NCI-H69 (cell line): Measurements from ENCODE around the gene CGREF1.
"Not testable (repeated sequence)": the region's sequence is repeated elsewhere in the genome, so short reads cannot be mapped to it uniquely, and the experiment has no call there.

ENCODE experiments used
- DNase-seq: peaks from one replicate; lab custom pipeline; 2025; lab: John Stamatoyannopoulos, UW

The CGREF1 gene

GRCh38 chr2:27137322-27137935, 18.5 kb upstream of the CGREF1 start:
- DNase-seq, result no peak

DNA sequence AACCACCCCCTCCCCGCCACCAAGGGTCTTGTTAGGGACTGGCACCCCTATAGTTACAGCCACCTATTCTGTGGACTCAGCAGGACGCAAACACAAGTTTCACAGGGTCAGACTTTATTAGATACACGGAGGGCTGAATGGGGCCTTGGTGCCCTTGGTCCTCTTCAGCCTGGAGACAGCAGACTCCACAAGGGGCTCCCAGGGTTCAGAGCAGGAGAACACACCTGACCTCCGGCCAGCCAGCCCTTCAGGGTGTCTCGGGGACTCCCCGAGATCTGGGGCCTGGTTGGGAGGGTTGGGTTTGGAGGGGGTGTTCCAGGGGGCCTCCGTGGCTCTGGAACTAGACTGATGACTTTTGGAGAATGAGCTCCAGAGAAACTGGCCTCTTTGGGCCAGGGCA, 17.8 kb upstream of the CGREF1 start:
- no peak for DNase-seq

DNA sequence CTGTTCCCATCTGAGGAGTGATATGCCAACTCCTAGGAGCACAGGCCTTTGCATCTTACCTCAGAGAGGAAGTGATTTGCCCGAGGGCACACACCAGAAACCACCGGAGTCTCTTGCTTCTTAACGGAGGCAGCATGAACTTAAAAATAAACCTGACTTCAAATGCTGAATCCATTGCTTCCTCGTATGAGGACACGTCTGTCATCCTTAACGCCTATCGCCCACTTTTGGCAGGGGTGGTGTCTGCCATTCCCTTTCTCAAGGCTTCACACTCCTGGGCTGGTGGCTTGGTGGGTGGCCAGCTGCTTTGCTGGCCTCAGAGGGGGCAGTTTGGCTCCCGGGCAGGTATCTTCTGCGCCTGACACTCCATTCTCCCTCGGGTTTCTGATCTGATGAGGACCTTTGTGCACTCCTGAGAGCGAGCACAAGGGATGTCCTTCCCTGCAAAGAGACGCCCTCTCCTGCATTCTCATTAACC, 16.6 kb upstream of the CGREF1 start:
- DNase-seq, result no peak

DNA sequence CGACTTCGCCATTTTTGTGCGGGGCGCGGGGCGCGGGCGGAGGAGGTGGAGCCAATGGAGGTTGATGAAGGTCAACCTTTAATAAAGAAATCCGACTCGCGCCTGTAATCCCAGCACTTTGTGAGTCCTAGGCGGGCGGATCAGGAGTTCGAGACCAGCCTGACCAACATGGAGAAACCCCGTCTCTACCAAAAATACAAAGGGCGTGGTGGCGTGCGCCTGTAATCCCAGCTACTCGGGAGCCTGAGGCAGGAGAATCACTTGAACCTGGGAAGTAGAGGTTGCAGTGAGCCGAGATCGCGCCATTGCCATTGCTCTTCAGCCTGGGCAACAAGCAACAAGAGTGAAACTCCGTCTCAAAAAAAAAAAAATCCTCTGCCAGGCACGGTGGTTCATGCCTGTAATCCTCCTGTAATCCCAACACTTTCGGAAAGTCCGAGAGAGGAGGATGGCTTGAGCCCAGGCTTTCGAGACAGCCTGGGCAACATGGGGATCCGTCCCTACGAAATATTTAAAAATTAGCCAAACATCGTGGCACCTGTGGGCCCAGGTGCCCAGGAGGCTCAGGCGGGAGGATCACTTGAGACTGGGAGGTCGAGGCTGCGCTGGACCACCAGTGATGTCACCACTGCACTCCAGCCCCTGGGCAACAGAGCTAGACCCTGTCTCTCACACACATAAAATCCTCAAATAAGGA, 16.0 kb upstream of the CGREF1 start:
- no peak for DNase-seq

DNA sequence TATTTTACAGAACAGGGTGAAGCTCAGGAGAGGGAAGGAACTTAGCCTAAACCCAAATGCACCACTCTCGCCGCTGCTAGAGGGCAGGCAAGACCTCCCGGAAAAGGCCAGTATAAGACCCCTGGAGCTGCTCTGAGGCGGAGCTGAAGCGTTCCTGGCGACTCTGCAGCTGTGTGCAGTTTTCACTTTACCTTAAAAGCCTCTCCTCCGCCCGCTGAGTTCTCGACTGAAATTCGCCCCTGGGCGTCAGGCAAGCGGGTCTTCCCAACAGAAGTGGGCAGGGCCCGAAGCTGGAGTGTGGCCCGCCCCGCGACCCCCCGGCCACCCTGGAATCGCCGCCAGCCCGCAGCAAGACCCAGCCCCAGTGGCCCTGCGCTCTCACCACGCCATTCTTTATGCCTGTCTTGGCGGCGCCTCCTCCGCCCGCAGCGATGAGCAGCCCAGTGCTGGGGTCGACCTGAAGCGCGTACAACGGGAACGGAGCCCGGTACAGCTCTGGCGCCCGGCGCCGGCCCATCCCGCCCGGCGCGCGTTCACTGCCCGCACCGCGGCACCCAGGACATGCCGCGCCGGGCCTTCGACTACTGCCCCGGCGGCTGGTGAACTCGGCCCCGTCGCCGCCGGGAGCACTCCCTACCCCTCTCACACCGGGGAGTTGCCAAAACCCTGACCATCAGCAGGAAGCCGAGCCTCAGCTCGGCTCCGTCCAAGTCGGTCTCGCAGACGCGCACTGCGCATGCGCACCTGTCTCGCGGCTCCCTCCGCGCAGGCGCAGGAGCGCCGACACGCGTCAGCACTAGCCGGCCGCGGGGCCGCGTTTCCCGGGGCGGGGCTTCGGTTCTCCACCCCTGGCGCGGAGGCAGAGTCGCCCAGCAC, 15.2 kb upstream of the CGREF1 start, which contains the start of gene PREB:
Gene PREB (minus strand): TSS at position 732 of the 876 bp plus-strand sequence. CDS start 215 bp downstream, at position 517.
- peak; percentile 93 for DNase-seq

DNA sequence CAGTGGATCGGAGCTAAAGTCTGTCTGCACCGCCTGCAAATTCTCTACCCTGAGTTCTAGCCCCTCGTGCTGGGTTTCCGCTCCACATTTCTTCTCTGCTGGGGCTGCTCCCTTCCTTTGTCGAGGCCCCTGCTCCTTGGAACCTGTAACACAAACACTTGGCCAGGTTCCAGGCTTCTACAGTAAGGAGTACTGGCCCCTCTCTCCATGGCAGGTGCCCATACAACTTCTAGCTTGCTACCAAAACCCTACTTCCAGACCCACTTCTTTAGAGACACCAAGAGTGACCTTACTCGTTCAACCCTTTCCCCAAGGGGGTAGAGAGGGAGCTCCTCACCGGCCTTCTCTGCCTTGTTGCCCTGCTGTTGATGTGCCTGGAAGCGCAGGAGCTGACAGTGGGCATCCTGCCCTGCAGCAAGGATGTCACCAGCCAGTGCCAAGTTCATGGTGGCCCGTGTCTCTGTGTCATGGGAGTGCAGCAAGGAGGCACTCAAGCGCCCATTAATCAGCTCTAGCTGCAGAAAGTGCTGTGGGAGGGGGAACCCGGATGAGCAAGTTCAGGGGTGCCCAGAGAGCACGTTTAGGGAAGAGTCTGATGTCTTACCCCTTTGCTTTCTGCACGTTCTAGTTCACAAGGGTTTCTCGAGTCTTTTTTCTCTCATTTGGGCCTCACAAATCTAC, 14.4 kb upstream of the CGREF1 start:
- no peak for DNase-seq

- DNase-seq, result no peak
Observed at GRCh38 chr2:27131429-27131828, 12.5 kb upstream of the CGREF1 start.

GRCh38 chr2:27130396-27130795, 11.5 kb upstream of the CGREF1 start:
- DNase-seq, result no peak

GRCh38 chr2:27128668-27129571, 10.0 kb upstream of the CGREF1 start:
- DNase-seq, result no peak

DNA sequence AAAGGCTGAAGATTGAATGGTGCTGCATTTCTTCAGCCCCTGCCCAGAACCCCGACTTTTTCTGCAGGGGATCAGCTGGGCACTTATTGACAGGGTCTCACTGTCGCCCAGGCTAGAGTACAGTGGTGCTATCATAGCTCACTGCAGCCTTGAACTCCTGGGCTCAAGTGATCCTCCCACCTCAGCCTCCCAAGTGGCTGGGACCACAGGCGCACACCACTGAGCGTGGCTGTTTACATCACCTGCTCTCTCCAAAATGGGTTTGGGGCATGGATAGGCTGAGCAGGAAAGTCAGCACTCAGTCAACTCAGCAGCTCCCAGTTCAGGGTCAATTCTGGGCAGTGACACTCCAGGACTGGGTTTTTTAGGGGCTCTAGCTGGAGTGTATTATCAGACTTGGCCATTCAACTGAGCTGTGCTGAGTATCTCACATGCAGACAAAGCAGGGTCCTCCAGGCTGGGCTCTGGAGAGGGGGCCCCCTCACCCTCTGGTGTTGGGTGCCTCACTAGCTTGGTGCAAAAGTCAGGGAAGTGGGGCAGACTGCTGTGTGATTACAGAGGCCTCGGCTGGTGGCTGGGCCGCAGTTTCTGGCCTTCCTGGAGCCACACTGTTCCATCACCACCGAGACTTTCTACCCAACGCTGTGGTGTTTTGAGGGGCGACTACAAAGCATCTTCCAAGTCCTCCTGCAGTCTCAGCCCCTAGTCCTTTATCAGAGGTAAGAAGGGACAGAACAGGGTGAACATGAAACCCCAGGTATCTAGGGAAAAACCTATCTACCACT, 9.1 kb upstream of the CGREF1 start:
- no peak for DNase-seq

DNA sequence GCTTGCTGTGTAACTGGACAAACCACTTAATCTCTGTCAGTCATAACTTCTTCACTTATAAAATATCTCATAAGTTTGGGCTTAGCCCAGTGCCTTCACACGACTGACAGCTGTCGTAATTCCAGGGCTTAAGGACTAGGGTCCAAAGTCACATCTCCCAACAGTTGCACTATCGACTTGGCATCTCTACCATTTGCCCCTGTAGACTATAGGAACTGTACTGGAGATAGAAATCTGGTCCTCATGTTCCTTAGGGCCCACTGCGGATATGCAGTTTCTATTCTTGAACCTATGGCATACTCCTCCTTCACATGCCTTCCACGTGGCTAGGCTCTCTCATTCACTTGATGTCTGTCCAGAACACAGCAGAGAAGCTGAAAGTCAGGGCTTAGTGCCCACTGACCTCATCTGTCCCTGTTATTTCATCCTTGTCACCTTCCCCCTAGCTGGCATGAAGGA, 7.4 kb upstream of the CGREF1 start:
- DNase-seq, result no peak

DNA sequence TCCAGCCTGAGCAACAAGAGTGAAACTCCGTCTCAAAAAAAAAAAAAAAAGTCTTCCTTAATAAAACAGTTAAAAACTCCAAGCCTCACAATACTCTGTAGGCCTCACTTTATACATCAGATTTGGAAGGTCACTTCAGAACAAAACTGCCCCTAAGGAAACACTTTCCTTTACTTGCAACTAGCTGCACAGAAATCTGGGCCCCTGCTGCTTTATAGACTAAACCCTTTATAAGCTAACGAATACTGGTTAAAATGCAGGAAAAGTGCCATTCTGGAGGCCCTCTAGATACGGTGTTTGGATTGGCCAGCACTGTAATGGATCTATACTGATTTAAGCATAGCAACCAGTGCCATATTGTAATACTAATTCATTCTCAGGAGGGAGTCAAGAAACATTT, 6.2 kb upstream of the CGREF1 start:
- no peak for DNase-seq

DNA sequence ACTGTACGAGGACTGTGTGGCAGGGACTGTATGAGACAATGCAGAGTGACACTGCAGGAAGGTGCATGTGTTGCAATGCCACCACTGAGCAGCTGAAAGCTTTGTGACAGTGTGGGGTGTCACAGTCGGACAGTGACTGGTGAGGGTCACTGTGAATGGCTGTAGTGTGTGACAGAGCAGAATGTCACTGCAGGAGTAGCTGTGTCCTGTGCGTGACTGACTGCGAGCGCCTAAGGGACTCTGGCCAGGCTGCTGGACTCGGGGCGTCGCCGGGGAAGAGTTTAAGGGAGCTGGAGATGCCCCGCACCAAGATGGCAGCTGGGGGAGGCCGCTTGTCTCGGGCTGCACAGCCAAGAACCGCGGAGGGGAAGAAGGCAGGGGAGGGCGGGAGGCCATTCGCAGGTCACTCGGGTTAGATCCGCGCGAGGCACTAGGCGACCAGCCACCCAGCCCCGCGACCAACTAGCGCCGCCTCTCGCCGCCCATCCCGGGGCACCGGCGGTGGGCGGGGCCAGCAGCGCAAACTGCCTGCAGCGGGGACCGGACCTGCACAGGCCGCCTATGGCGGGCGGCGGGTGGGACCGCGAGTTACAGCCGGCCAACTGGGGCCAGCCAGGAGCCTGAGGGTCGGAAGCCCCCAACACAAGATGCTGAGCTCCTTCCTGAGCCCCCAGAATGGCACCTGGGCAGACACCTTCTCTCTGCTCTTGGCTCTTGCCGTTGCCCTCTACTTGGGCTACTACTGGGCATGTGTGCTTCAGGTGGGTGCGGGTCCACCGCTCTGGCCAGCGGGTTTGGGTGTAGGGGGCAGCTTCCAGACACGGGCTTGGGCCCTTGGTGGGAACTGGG, 4.6 kb upstream of the CGREF1 start, which contains the start of gene ABHD1:
Gene ABHD1 (plus strand): TSS at position 514 of the 849 bp plus-strand sequence. CDS start 134 bp downstream, at position 648.
- DNase-seq, result peak; percentile 40

- DNase-seq, result no peak
Observed at GRCh38 chr2:27122791-27123190, 3.9 kb upstream of the CGREF1 start.

DNA sequence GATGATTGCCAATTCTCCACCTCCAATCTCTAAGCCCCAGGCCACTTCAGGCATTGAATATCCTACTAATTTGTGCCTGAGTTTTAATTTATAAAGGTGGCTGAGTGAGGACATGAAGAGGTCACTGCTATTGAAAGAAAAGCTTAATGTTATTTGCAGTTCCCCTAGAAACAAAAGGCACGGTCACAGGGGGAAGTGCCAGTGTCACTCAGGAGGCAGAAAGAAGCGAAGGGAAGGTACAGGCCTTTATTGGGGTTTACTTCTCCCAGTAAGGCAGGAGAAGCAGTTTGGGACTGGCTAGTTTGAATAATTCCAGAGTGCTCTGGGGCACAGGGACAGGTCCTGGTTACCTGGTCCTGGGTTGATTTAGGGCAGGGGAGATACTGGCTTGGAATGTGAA, 3.0 kb upstream of the CGREF1 start:
- peak; percentile 4 for DNase-seq

DNA sequence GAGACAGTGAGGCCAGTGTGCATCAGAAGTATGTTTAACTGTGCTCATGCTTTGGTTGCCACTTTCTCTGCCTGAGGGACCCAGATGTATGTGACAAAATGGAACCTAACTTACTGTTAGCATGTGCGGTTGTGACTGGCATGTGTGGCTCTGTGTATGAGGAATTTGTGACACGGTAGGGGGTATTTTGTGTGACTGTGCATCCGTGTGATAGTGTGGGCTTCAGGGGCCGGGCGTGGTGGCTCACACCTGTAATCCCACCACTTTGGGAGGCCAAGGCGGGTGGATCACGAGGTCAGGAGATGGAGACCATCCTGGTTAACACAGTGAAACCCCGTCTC, 372 bp upstream of the CGREF1 start:
- DNase-seq, result not testable (repeated sequence)

DNA sequence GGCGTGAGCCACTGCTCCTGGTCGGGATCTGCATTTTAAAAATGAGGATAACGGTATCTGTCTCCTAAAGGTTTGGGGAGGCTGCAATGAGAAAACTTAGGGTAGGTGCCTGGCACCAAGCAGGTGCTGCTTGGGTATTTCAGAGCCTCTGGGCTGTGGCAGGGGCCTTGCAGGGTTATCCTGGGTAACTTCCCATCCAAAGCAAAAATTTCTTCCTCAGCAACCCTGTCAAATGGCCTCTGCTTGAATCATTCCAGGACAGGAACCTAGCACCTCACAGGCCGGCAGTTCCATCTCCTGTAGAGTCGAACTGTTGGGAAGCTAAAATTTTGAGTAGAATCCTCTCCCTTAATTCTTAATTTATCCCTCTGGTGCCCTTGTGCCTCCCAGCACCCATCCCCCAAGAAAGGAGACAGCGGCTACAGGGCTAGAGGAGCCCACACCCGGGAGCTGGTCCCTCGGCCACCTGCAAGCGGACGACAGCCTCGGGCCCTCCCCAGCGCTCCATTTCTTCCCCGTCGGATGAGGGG, 868 bp downstream of the CGREF1 start:
- DNase-seq, result no peak

GRCh38 chr2:27115519-27115918, 3.4 kb downstream of the CGREF1 start:
- no peak for DNase-seq
